Natural killer cell (primary cell): ENCODE measurements around the gene CABLES2. TPM values are rescaled to one million over a fixed set of nuclear protein-coding genes. Genes with fewer than 3 reads are reported as not detected.

Source experiments
- ATAC-seq, 3 donors: fragments of 150-1000 bp in 2 of 3; fragments of 200-7000 bp in 1 of 3; cut with Tn5 transposase; 1 replicate in 1 of 3; 2 replicates in 2 of 3; pipeline ENCODE4 v1.10.0; 2021; ENCODE audit warnings: mild to moderate bottlenecking in 2 of 3, moderate library complexity in 2 of 3
- DNase-seq, 2 donors: peaks; one replicate each; pipeline versions ENCODE4 v3.0.0 to v3.0.0-alpha.2; 2013 to 2021; ENCODE audit warnings: mixed read lengths in 1 of 2
- H3K27ac ChIP-seq: one replicate; pipeline ENCODE4 v1.5.1; 2013; ENCODE audit warnings: mild to moderate bottlenecking, low read length
- H3K27me3 ChIP-seq: one replicate; pipeline ENCODE4 v1.6.1; 2013; ENCODE audit warnings: low read length; ENCODE audit not compliant: control insufficient read depth, insufficient read depth
- H3K36me3 ChIP-seq: one replicate; pipeline ENCODE4 v1.6.1; 2013; ENCODE audit warnings: low read length; ENCODE audit not compliant: control insufficient read depth, insufficient read depth
- H3K4me1 ChIP-seq: one replicate; pipeline ENCODE4 v1.6.1; 2013; ENCODE audit warnings: low read length; ENCODE audit not compliant: control insufficient read depth, insufficient read depth
- H3K4me3 ChIP-seq: one replicate; pipeline ENCODE4 v1.5.1; 2013; ENCODE audit warnings: low read length
- H3K9me3 ChIP-seq: one replicate; pipeline ENCODE4 v1.6.1; 2013; ENCODE audit warnings: low read length; ENCODE audit not compliant: control insufficient read depth, insufficient read depth
- H3K27ac Mint-ChIP-seq, 2 donors: one replicate each; pipeline ENCODE4 v1.8.0; 2022; ENCODE audit warnings: mild to moderate bottlenecking in 2 of 2, mixed read lengths in 2 of 2, moderate library complexity in 1 of 2
- H3K27me3 Mint-ChIP-seq, 2 donors: one replicate each; pipeline ENCODE4 v1.8.0; 2022; ENCODE audit warnings: low read depth in 2 of 2, mixed read lengths in 2 of 2
- H3K36me3 Mint-ChIP-seq: one replicate; pipeline ENCODE4 v1.8.0; 2022; ENCODE audit warnings: mixed read lengths
- H3K4me1 Mint-ChIP-seq, 2 donors: one replicate each; pipeline ENCODE4 v1.8.0; 2022; ENCODE audit warnings: mixed read lengths in 2 of 2
- H3K4me3 Mint-ChIP-seq: one replicate; pipeline ENCODE4 v1.8.0; 2022; ENCODE audit warnings: mild to moderate bottlenecking, moderate library complexity, mixed read lengths
- H3K9me3 Mint-ChIP-seq, 2 donors: one replicate each; pipeline ENCODE4 v1.8.0; 2022; ENCODE audit warnings: mixed read lengths in 2 of 2
- CTCF ChIP-seq: fragments of 200-600 bp; IDR thresholded peaks from one replicate; pipeline ENCODE4 v1.8.0; 2022; ENCODE audit warnings: antibody characterized with exemption
- WGBS: methylation state at CpG from one replicate; pipeline ENCODE4 v1.1.7; 2013; ENCODE audit warnings: missing lambda C conversion rate; ENCODE audit not compliant: insufficient coverage; 5-methylcytosine and 5-hydroxymethylcytosine counted together
- intact Hi-C: fragments of 100-400 bp; cut with micrococcal nuclease; formaldehyde crosslinking; loops from one replicate; pipeline ENCODE4 v1.14.2; 2022
- total RNA-seq, 4 donors: library from RNA; stranded (reverse); fragments of 120-200 nt in 1 of 4; gene quantifications; one replicate each; pipeline versions ENCODE4 v1.2.3 to v1.2.4, GENCODE V29; 2013 to 2022

Gene CABLES2
- total RNA-seq, 3 donors from 2014 or later (not counting 1 experiment from before 2014, with no cell fraction given): 8.0 to 9.3 (median 8.4) TPM

GRCh38 chr20:62363920-62364851 lies 42.9 kb downstream of the CABLES2 start:
- no peak for DNase-seq
- 80% methylated on average over 22 of the region's 22 CpGs for WGBS
- Histone ChIP-seq H3K36me3 (no peaks in the 10 kb centered on the region), H3K4me3 (no peak overlapping the region), H3K27me3 (peaks cover 21% of the 10 kb centered on the region), H3K27ac (no peak overlapping the region), H3K9me3 (no peaks in the 10 kb centered on the region), H3K4me1 (peaks cover 22% of the 10 kb centered on the region)
- H3K27me3 Mint-ChIP-seq: peaks cover 0 to 22% of the 10 kb centered on the region in 2 donors
- no peak overlapping the region for H3K27ac Mint-ChIP-seq
- no peaks in the 10 kb centered on the region for H3K9me3 Mint-ChIP-seq
- H3K36me3 Mint-ChIP-seq: no peaks in the 10 kb centered on the region
- peaks cover 0 to 6% of the 10 kb centered on the region in 2 donors for H3K4me1 Mint-ChIP-seq
- no peak for TF ChIP-seq CTCF
- ATAC-seq: no peak
- intact Hi-C loops: no loop called here
- no peak overlapping the region for H3K4me3 Mint-ChIP-seq

- peaks cover 0 to 6% of the 10 kb centered on the region in 2 donors for H3K4me1 Mint-ChIP-seq
- no peaks in the 10 kb centered on the region for H3K9me3 Mint-ChIP-seq
- H3K36me3 ChIP-seq: no peaks in the 10 kb centered on the region
- H3K4me3 ChIP-seq: no peak overlapping the region
- no peak for DNase-seq
- TF ChIP-seq CTCF: no peak
- no peak for ATAC-seq
- H3K27me3 ChIP-seq: peaks cover 16% of the 10 kb centered on the region
- intact Hi-C loops: no loop called here
- no peak overlapping the region for H3K27ac Mint-ChIP-seq
- H3K27ac ChIP-seq: no peak overlapping the region
- H3K4me1 ChIP-seq: peaks cover 17% of the 10 kb centered on the region
- H3K27me3 Mint-ChIP-seq: peaks cover 0 to 16% of the 10 kb centered on the region in 2 donors
- no peaks in the 10 kb centered on the region for H3K36me3 Mint-ChIP-seq
- H3K4me3 Mint-ChIP-seq: no peak overlapping the region
- WGBS: 83% methylated on average over 20 of the region's 20 CpGs
- no peaks in the 10 kb centered on the region for H3K9me3 ChIP-seq
Observed at GRCh38 chr20:62362991-62363919, 43.8 kb downstream of the CABLES2 start.

DNA sequence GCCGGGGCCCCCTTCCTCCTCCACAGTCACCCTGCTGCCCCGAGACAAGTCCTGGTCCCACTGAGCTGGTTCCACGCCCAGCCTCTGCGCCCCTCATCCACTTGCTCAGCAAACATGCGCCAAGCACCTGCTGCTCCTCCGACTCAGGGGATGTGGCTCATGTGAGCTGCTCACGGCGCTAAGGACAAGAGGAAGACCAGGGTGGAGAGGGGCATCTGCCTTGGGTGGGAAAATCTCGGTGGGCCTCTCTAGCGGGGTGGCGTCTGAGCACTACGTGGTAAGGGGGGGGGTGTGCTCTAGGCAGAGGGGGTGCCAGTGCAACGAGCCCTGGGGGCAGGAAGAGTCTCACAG lies 44.5 kb downstream of the CABLES2 start:
- ATAC-seq (no peak), DNase-seq (no peak)
- Mint-ChIP-seq H3K27me3 (peaks cover 0 to 12% of the 10 kb centered on the region in 2 donors), H3K9me3 (no peaks in the 10 kb centered on the region), H3K4me3 (no peak overlapping the region), H3K36me3 (no peaks in the 10 kb centered on the region), H3K27ac (no peak overlapping the region), H3K4me1 (peaks cover 0 to 2% of the 10 kb centered on the region in 2 donors)
- H3K9me3 ChIP-seq: no peaks in the 10 kb centered on the region
- H3K4me1 ChIP-seq: peaks cover 10% of the 10 kb centered on the region
- H3K27ac ChIP-seq: no peak overlapping the region
- H3K36me3 ChIP-seq: no peaks in the 10 kb centered on the region
- 66% methylated on average over 13 of the region's 13 CpGs for WGBS
- peaks cover 10% of the 10 kb centered on the region for H3K27me3 ChIP-seq
- H3K4me3 ChIP-seq: no peak overlapping the region
- no peak for TF ChIP-seq CTCF
- intact Hi-C loops: no loop called here
